ENCODE data around the gene LMO1.

LMO1 gene

DNA sequence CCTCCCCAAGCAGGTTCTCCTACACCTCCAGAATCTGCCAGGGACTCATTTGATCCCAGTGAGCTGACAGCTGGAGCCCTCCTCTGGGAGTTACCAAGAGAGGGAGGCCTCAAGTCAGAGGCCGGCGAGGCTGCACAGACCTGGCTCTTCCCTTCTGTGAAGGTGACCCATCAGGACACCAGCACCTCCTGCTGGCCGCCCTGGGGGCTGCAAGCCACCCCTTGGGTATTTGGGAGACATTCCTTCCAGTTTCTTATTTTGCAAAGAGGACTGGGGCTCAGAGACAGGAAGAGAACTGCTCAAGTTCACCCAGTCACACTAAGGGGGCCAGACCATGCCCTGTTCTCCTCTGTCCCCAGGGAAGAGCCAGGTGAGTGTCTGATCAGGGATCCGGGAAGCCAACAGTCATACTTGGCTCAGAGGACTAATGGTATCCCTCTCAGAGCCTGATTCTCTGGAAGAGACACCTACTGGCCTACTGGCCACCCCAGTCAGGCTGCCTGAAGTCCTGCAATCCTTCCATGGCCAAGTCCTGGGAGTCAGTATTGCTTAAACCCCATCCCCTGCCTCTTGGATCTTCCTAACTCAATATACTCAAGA, 54.4 kb downstream of the LMO1 start:
- no peak for TF ChIP-seq ZBTB7A (IDR thresholded peaks at IDR 0.05; ENCODE audit: low read depth)
- 0 out of 2 replicates have a peak, but pooled peaks have one; percentile 10 for TF ChIP-seq RAD21 (IDR thresholded peaks at IDR 0.05; ENCODE audit: low read depth)

DNA sequence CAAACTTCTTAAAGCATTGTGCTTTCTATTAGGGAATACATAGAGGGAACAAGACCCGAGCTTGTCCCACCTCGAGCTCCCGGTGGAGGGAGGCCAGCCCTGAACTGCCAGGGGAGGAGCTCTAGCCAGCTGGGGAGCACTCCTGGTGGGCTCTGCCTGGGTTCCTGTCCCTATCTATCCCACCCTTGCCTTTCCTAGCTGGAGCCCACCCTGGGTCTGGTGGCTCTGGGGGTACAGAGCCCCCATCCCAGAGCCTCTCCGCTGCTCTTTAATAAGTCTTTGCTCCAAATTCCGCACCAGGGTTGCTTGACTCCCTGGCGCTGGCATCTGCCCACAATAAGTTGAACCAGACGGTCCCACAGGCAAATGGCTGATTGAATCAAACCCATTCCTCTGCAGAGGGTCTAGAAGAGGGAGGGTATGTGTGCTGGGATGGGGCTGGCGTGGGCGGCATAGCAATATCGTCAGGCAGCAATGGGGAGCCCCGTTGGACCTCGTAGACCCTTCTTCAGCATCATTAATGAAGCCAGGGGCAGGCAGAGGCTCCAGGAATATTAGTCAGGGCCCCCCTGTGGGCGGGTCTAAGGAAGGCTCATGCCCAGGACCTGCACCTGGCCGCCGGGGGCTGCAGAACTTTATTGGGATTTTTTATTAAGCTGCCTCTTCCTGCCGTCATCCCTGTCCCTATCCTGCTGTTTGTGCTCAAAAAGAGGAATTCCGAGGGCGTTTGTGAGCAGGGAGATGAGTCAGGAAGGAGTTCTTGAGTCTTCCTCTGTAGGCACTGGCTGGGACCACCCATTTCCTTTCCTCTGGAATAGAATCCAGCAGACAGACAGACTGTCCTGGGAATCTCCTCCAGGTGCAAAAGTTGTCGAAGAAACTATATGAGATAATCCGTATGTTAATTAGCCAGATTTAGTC, 56.3 kb downstream of the LMO1 start:
- TF ChIP-seq TEAD4 (IDR thresholded peaks at IDR 0.05) (no peak), TAF1 (IDR thresholded peaks at IDR 0.05; ENCODE audit: low read depth) (no peak), TCF12 (IDR thresholded peaks at IDR 0.05; ENCODE audit: low read depth) (no peak), CREB1 (IDR thresholded peaks at IDR 0.05; ENCODE audit: low read depth) (no peak), RAD21 (IDR thresholded peaks at IDR 0.05; ENCODE audit: low read depth) (no peak), EGR1 (IDR thresholded peaks at IDR 0.05) (no peak), FOXM1 (IDR thresholded peaks at IDR 0.05; ENCODE audit: borderline replicate concordance, low read depth) (no peak)
- TF ChIP-seq, protein P1, sequence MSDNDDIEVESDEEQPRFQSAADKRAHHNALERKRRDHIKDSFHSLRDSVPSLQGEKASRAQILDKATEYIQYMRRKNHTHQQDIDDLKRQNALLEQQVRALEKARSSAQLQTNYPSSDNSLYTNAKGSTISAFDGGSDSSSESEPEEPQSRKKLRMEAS (IDR thresholded peaks at IDR 0.05): no peak
- TF ChIP-seq, protein P2, sequence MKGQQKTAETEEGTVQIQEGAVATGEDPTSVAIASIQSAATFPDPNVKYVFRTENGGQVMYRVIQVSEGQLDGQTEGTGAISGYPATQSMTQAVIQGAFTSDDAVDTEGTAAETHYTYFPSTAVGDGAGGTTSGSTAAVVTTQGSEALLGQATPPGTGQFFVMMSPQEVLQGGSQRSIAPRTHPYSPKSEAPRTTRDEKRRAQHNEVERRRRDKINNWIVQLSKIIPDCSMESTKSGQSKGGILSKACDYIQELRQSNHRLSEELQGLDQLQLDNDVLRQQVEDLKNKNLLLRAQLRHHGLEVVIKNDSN (IDR thresholded peaks at IDR 0.05): no peak

DNA sequence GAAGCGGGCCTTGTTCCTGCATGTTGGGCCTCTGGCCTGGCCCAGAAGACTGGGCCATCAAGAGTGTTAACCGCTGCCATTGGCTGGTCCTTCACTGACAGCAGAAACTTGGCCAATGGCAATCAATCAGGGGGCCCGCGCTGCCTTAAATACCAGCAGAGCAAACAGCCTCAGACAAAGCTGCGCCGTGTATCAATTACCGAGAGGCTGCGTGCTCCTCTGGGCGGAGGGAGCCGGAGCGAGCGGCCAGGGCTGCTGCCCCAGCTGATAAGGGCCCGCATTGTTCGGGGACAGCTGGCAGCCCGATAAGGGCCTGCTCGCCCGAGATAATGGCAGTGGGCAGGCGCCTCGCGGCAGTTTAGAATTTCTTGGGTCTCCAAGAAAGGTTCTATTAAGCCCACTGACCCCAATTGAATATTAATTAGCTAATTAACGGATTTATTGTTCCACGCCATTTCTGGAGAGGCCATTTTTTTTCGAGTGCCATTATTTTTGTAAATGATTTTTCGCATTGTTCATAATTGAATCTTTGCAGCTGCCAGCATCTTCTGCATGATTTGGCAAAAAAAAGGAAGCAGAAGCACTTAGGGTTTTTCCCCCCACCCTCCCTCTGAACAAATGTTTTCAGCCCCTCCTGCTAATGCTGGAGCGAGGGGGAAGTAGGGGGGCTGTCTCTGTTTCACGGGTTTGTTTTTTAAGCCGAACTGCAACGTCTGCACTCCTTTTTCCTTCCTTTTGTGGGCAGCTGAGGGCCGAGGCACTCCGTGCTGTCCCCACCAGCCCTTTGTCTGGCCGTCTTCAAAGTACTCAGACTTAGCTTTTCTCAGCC, 57.2 kb downstream of the LMO1 start:
- TF ChIP-seq, protein P1 (IDR thresholded peaks at IDR 0.05): no peak
- TF ChIP-seq EP300 (IDR thresholded peaks at IDR 0.05; ENCODE audit: borderline replicate concordance) (no peak), ZBTB7A (IDR thresholded peaks at IDR 0.05; ENCODE audit: low read depth) (no peak), RAD21 (IDR thresholded peaks at IDR 0.05; ENCODE audit: low read depth) (no peak), FOXM1 (IDR thresholded peaks at IDR 0.05; ENCODE audit: borderline replicate concordance, low read depth) (no peak), TAF1 (IDR thresholded peaks at IDR 0.05; ENCODE audit: low read depth) (no peak), YY1 (IDR thresholded peaks at IDR 0.05; ENCODE audit: low read depth) (no peak), CREB1 (IDR thresholded peaks at IDR 0.05; ENCODE audit: low read depth) (no peak), TCF12 (IDR thresholded peaks at IDR 0.05; ENCODE audit: low read depth) (no peak), EGR1 (IDR thresholded peaks at IDR 0.05) (no peak), NFIC (IDR thresholded peaks at IDR 0.05) (no peak), TEAD4 (IDR thresholded peaks at IDR 0.05) (no peak)
- TF ChIP-seq, protein P2 (IDR thresholded peaks at IDR 0.05): no peak
- TF ChIP-seq, protein P3, sequence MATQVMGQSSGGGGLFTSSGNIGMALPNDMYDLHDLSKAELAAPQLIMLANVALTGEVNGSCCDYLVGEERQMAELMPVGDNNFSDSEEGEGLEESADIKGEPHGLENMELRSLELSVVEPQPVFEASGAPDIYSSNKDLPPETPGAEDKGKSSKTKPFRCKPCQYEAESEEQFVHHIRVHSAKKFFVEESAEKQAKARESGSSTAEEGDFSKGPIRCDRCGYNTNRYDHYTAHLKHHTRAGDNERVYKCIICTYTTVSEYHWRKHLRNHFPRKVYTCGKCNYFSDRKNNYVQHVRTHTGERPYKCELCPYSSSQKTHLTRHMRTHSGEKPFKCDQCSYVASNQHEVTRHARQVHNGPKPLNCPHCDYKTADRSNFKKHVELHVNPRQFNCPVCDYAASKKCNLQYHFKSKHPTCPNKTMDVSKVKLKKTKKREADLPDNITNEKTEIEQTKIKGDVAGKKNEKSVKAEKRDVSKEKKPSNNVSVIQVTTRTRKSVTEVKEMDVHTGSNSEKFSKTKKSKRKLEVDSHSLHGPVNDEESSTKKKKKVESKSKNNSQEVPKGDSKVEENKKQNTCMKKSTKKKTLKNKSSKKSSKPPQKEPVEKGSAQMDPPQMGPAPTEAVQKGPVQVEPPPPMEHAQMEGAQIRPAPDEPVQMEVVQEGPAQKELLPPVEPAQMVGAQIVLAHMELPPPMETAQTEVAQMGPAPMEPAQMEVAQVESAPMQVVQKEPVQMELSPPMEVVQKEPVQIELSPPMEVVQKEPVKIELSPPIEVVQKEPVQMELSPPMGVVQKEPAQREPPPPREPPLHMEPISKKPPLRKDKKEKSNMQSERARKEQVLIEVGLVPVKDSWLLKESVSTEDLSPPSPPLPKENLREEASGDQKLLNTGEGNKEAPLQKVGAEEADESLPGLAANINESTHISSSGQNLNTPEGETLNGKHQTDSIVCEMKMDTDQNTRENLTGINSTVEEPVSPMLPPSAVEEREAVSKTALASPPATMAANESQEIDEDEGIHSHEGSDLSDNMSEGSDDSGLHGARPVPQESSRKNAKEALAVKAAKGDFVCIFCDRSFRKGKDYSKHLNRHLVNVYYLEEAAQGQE (IDR thresholded peaks at IDR 0.05; ENCODE audit: low read depth): no peak

DNA sequence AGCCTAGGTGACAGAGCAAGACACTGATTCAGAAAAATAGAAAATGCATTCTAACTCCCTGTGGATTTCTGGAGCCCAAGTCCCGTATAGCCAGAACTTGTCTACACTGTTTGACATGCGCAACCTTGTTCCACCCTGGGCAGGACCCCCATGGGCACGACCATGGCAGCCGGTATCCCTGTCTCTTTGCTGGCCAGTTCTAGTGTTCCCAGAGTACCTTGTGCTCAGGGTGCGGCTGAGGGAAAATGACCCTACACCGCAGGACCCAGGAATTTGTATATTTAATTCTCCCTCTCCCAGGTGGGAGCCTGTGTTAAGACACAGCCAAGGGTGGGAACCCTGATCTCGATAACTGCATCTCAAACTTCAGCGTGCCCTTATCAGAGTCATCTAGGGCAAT, 58.1 kb downstream of the LMO1 start:
- TF ChIP-seq EP300 (IDR thresholded peaks at IDR 0.05; ENCODE audit: borderline replicate concordance) (no peak), RAD21 (IDR thresholded peaks at IDR 0.05; ENCODE audit: low read depth) (no peak), FOXM1 (IDR thresholded peaks at IDR 0.05; ENCODE audit: borderline replicate concordance, low read depth) (no peak), CREB1 (IDR thresholded peaks at IDR 0.05; ENCODE audit: low read depth) (no peak), TEAD4 (IDR thresholded peaks at IDR 0.05) (no peak), YY1 (IDR thresholded peaks at IDR 0.05; ENCODE audit: low read depth) (no peak), TAF1 (IDR thresholded peaks at IDR 0.05; ENCODE audit: low read depth) (no peak), ZBTB7A (IDR thresholded peaks at IDR 0.05; ENCODE audit: low read depth) (no peak), EGR1 (IDR thresholded peaks at IDR 0.05) (no peak), TCF12 (IDR thresholded peaks at IDR 0.05; ENCODE audit: low read depth) (no peak)
- TF ChIP-seq, protein P3 (IDR thresholded peaks at IDR 0.05; ENCODE audit: low read depth): no peak
- TF ChIP-seq, protein P1 (IDR thresholded peaks at IDR 0.05): no peak
- TF ChIP-seq, protein P2 (IDR thresholded peaks at IDR 0.05): no peak

Measured in Ishikawa (cell line).